GM12878 (cell line): ENCODE data around the gene HIVEP2. TPM values are rescaled to one million over a fixed set of nuclear protein-coding genes. Genes with fewer than 3 reads are reported as not detected.
A peak's percentile ranks its signal among the peaks of the same experiment; 100 is the strongest.

Experiments
- ATAC-seq: fragments of 200-7000 bp; cut with Tn5 transposase; 3 replicates; pipeline ENCODE4 v1.9.1; 2020; ENCODE audit warnings: mild to moderate bottlenecking, moderate library complexity
- BruUV-seq: library from RNA; stranded (reverse); fragments of 400-500 nt; replicated peaks from 2 replicates; lab custom pipeline; 2021; lab: Mats Ljungman, UMichigan
- CTCF ChIA-PET: fragments of 300-600 bp; sonication (Branson Sonifier 250); formaldehyde crosslinking; extraction: SDS; loops from one replicate; lab custom pipeline; 2021; ENCODE audit warnings: inconsistent platforms; lab: Yijun Ruan, JAX
- POLR2A ChIA-PET: fragments of 350-600 bp; formaldehyde crosslinking; extraction: SDS; loops from one replicate; lab custom pipeline; 2021; ENCODE audit warnings: inconsistent platforms; lab: Charles Lee
- RAD21 ChIA-PET: fragments of 300-600 bp; sonication (Branson Sonifier 250); formaldehyde crosslinking; loops from one replicate; lab custom pipeline; 2023; ENCODE audit warnings: antibody characterized with exemption; ENCODE audit not compliant: unreplicated experiment; lab: Charles Lee
- SMC1A ChIA-PET: fragments of 300-600 bp; sonication (Branson Sonifier 250); formaldehyde crosslinking; loops from one replicate; lab custom pipeline; 2023; ENCODE audit not compliant: unreplicated experiment, uncharacterized antibody; lab: Charles Lee
- DNase-seq: peaks from one replicate; pipeline ENCODE4 v3.0.0-alpha.2; 2011; ENCODE audit warnings: low read depth, low spot score
- FAIRE-seq: peaks from 3 replicates; lab custom pipeline; 2011; peaks lifted over from hg19 to GRCh38; lab: Jason Lieb, UNC
- H2AFZ ChIP-seq: 2 replicates; pipeline ENCODE4 v1.6.0; 2011; ENCODE audit warnings: low read depth, low read length, control low read depth; ENCODE audit not compliant: control insufficient read depth
- H3K27ac ChIP-seq: 2 replicates; pipeline ENCODE4 v1.5.1; 2011; ENCODE audit warnings: control low read depth; ENCODE audit not compliant: control insufficient read depth, insufficient read depth
- H3K27me3 ChIP-seq, 2 experiments: replicated peaks in 1 of 2; 2 replicates each; pipeline versions ENCODE4 v1.6.0 to v1.6.1; 2011; ENCODE audit warnings: low read length in 1 of 2; ENCODE audit not compliant: control insufficient read depth in 2 of 2, insufficient read depth in 2 of 2
- H3K36me3 ChIP-seq, 2 experiments: 2 replicates each; pipeline ENCODE4 v1.5.1; 2011; ENCODE audit warnings: low read length in 1 of 2; ENCODE audit not compliant: control insufficient read depth in 2 of 2, insufficient read depth in 2 of 2
- H3K4me1 ChIP-seq: 2 replicates; pipeline ENCODE4 v1.6.1; 2011; ENCODE audit warnings: mild to moderate bottlenecking, low read length, moderate library complexity, mixed read lengths; ENCODE audit not compliant: control insufficient read depth, insufficient read depth
- H3K4me2 ChIP-seq: 2 replicates; pipeline ENCODE4 v1.6.0; 2011; ENCODE audit warnings: control low read depth; ENCODE audit not compliant: control insufficient read depth, insufficient read depth
- H3K4me3 ChIP-seq: fragments of 200-600 bp; sonication (generic); 2 replicates; pipeline ENCODE4 v1.5.1; 2016
- H3K79me2 ChIP-seq: 2 replicates; pipeline ENCODE4 v1.6.0; 2011; ENCODE audit warnings: low read length; ENCODE audit not compliant: control insufficient read depth, insufficient read depth
- H3K9ac ChIP-seq: 2 replicates; pipeline ENCODE4 v1.8.0; 2011; ENCODE audit warnings: low read length, control low read depth, mixed read lengths; ENCODE audit not compliant: control insufficient read depth, insufficient read depth
- H3K9me3 ChIP-seq: replicated peaks from 3 replicates; pipeline ENCODE4 v1.5.1; 2011; ENCODE audit warnings: mild to moderate bottlenecking, low read length; ENCODE audit not compliant: control insufficient read depth, insufficient read depth
- H4K20me1 ChIP-seq: 2 replicates; pipeline ENCODE4 v1.6.0; 2011; ENCODE audit not compliant: control insufficient read depth, insufficient read depth
- BACH1 ChIP-seq: fragments of 450-650 bp; IDR thresholded peaks from 2 replicates; pipeline ENCODE4 v1.6.1; 2017; ENCODE audit warnings: mild to moderate bottlenecking, borderline replicate concordance
- CBFB ChIP-seq: IDR thresholded peaks from 2 replicates; pipeline ENCODE4 v1.6.1; 2016; ENCODE audit warnings: antibody characterized with exemption, low read depth
- CBX3 ChIP-seq: fragments of 200-600 bp; sonication (generic); IDR thresholded peaks from 2 replicates; pipeline ENCODE4 v1.6.1; 2016; ENCODE audit warnings: low read depth, borderline replicate concordance
- CEBPB ChIP-seq, 2 experiments: fragments of 150-350 bp in 1 of 2; IDR thresholded peaks; 2 replicates each; pipeline ENCODE4 v1.6.1; 2012 to 2014; ENCODE audit warnings: low read depth in 2 of 2, low read length in 2 of 2, borderline replicate concordance in 1 of 2, inconsistent platforms in 1 of 2
- DPF2 ChIP-seq: fragments of 450-650 bp; IDR thresholded peaks from 2 replicates; pipeline ENCODE4 v1.6.1; 2017; ENCODE audit warnings: mild to moderate bottlenecking
- E2F4 ChIP-seq: IDR thresholded peaks from 2 replicates; pipeline ENCODE4 v1.6.1; 2012; ENCODE audit warnings: low read depth, low read length, improper control_type of control experiment
- EZH2 ChIP-seq: IDR thresholded peaks from 2 replicates; pipeline ENCODE4 v1.6.1; 2012; ENCODE audit warnings: low read depth, mild to moderate bottlenecking, control low read depth, inconsistent platforms, low read length, borderline replicate concordance; ENCODE audit not compliant: control insufficient read depth
- IRF4 ChIP-seq: IDR thresholded peaks from 2 replicates; pipeline ENCODE4 v1.6.1; 2011; ENCODE audit warnings: low read depth, low read length
- MTA2 ChIP-seq: fragments of 450-650 bp; IDR thresholded peaks from 2 replicates; pipeline ENCODE4 v1.6.1; 2016; ENCODE audit warnings: low read depth, mild to moderate bottlenecking, moderate library complexity
- MXI1 ChIP-seq: fragments of 150-350 bp; IDR thresholded peaks from 2 replicates; pipeline ENCODE4 v1.6.1; 2011; ENCODE audit warnings: low read depth, mild to moderate bottlenecking, inconsistent platforms, low read length, improper control_type of control experiment
- NFIC ChIP-seq: IDR thresholded peaks from 2 replicates; pipeline ENCODE4 v1.6.1; 2012; ENCODE audit warnings: low read depth, mild to moderate bottlenecking, inconsistent platforms, low read length, moderate library complexity
- NFXL1 ChIP-seq: fragments of 450-650 bp; IDR thresholded peaks from 2 replicates; pipeline ENCODE4 v1.6.1; 2017; ENCODE audit warnings: antibody characterized with exemption, mild to moderate bottlenecking, borderline replicate concordance
- NR2C2 ChIP-seq: IDR thresholded peaks from 2 replicates; pipeline ENCODE4 v1.6.1; 2011; ENCODE audit warnings: borderline replicate concordance, low read depth; ENCODE audit not compliant: control insufficient read depth, insufficient read length
- NR2F1 ChIP-seq: fragments of 450-650 bp; conservative IDR thresholded peaks from 2 replicates; pipeline ENCODE4 v1.6.1; 2017; ENCODE audit warnings: mild to moderate bottlenecking
- POLR2AphosphoS2 ChIP-seq: IDR thresholded peaks from 2 replicates; pipeline ENCODE4 v1.6.1; 2011; ENCODE audit warnings: low read depth, mild to moderate bottlenecking, low read length, improper control_type of control experiment, moderate library complexity
- RAD21 ChIP-seq: IDR thresholded peaks from 2 replicates; pipeline ENCODE4 v1.6.1; 2011; ENCODE audit warnings: mild to moderate bottlenecking, low read depth, low read length, moderate library complexity; ENCODE audit not compliant: insufficient read depth
- SMAD1 ChIP-seq: fragments of 450-650 bp; IDR thresholded peaks from 2 replicates; pipeline ENCODE4 v1.6.1; 2018; ENCODE audit warnings: mild to moderate bottlenecking, low read depth; ENCODE audit not compliant: partially characterized antibody
- USF1 ChIP-seq: IDR thresholded peaks from 2 replicates; pipeline ENCODE4 v1.6.1; 2011; ENCODE audit warnings: borderline replicate concordance, low read depth, mild to moderate bottlenecking, moderate library complexity, mixed read lengths, low read length; ENCODE audit not compliant: insufficient read depth; ENCODE audit errors: extremely low read length
- ZNF274 ChIP-seq: IDR thresholded peaks from one replicate; pipeline ENCODE4 v1.8.0; 2011; ENCODE audit not compliant: insufficient read length, insufficient read depth
- ZNF622 ChIP-seq: fragments of 450-650 bp; IDR thresholded peaks from 2 replicates; pipeline ENCODE4 v1.6.1; 2017; ENCODE audit warnings: mild to moderate bottlenecking, inconsistent platforms
- whole genome bisulfite sequencing: methylation state at CpG from one replicate; pipeline ENCODE4 v1.1.6; 2016; ENCODE audit warnings: low lambda C conversion rate; ENCODE audit not compliant: insufficient replicate concordance, insufficient coverage; ENCODE audit errors: missing lambda C conversion rate; 5-methylcytosine and 5-hydroxymethylcytosine counted together
- in situ Hi-C: fragments of 300-500 bp; cut with MboI; formaldehyde crosslinking; loops from 9 replicates; pipeline ENCODE4 v1.14.3; 2018; ENCODE audit warnings: mixed read lengths
- intact Hi-C: fragments of 100-400 bp; cut with micrococcal nuclease; formaldehyde crosslinking; loops from one replicate; pipeline ENCODE4 v1.14.2; 2022; ENCODE audit not compliant: unreplicated experiment
- polyA plus RNA-seq, 11 experiments: library from polyadenylated mRNA; depleted of rRNA in 4 of 11; unstranded in 6 of 11; stranded (reverse) in 5 of 11; fragments of >200 nt; fragmentation: Nextera tagmentation in 4 of 11; fragmentation: Illumina TruSeq in 1 of 11; extraction: Ambion mirVana in 4 of 11; extraction: Trizol in 1 of 11; gene quantifications; 1 replicate in 1 of 11; 2 replicates in 10 of 11; pipeline versions ENCODE4 v1.2.1 to v1.2.3, GENCODE V29; 2011 to 2016; ENCODE audit warnings: inconsistent platforms in 2 of 11, missing spikeins in 2 of 11, low read depth in 1 of 11
- total RNA-seq, 4 experiments: library from RNA; depleted of rRNA in 3 of 4; stranded (reverse); fragments of >200 nt in 3 of 4; fragmentation: Illumina TruSeq in 1 of 4; extraction: Trizol in 1 of 4; gene quantifications; 2 replicates each; pipeline versions ENCODE4 v1.2.1 to v1.2.3, GENCODE V29; 2013 to 2021
- TF ChIP-seq, protein P1 (sequence below): IDR thresholded peaks from 2 replicates; pipeline ENCODE4 v1.6.1; 2012; ENCODE audit warnings: low read depth, low read length, improper control_type of control experiment

The HIVEP2 gene
- total and polyA plus RNA-seq, 10 of the 15 experiments (the other 5 are each of a cell fraction or from before 2014, with no cell fraction given), result 1.2 to 15.7 (median 10.2) TPM

DNA sequence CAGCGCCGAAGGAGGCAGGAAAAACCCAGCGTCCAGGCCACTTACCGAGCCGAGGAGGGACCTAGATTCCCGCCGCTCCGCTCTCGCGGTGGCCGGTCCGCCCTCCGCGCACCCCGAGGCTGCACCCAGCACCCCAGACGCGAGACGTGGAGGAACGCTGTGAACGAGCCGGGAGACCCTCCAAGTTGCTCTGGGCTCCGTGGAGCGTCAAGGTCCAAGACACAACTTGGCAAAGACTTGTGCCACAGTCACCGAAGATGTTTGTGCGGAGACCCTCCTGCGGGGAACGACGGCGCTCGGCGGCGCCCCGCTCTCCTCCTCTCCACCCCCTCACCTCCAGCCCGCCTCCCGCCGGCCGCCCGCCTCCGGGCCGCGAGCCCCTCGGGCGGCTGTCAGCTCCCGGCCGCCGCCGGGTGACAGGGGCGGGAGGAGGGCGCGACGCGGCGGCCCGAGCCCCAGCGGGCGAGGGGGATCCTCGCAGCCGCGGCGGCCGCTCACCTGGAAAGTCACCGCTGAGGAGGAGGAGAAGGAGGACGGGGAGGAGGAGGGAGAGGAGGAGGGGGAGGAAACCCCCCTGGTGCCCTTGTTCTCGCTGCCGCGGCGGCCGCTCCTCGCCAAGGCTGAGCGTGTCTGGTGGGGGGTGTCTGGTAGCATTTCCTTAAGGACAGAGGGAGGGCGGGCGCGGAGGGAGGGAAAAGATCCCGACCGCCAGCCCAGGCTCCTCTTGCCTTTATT is 637 bp upstream of the HIVEP2 start:
- POLR2A ChIA-PET, result interaction anchor here (0.6 to 1.6 kb wide), 10 partner anchors 10 to 147 kb away, joined by 3 to 4 read pairs (median 4); no protein-coding TSS in a partner anchor
- no TSS peak for BruUV-seq
- H3K9me3 ChIP-seq, result no peaks in the 10 kb centered on the region
- in situ Hi-C loops (no loop called here), intact Hi-C loops (loop anchor here (2.0 to 10.0 kb wide), 10 partner anchors 33 to 479 kb away; partner anchors contain the start of gene AIG1)
- FAIRE-seq, result no peak
- H3K9ac ChIP-seq, result peak overlapping the region; percentile 97
- 0 out of 4 replicates have a peak, but pooled peaks cover 0 to under 1% of the 10 kb centered on the region in 2 experiments for H3K36me3 ChIP-seq
- under 1% methylated on average over 49 of the region's 75 CpGs for WGBS
- CTCF ChIA-PET, result interaction anchor here (0.6 to 1.3 kb wide), 2 partner anchors 15 to 126 kb away, joined by 3 read pairs; no protein-coding TSS in a partner anchor
- peak overlapping the region; percentile 81 for H2AFZ ChIP-seq
- H3K27ac ChIP-seq, result peak overlapping the region; percentile 98
- RAD21 ChIA-PET, result interaction anchor here (0.7 to 2.7 kb wide), 14 partner anchors 10 to 246 kb away, joined by 3 to 22 read pairs (median 4); no protein-coding TSS in a partner anchor
- H3K4me1 ChIP-seq, result peaks cover 9% of the 10 kb centered on the region; the same call in 1 of the 2 replicates
- H3K79me2 ChIP-seq, result peaks cover 59% of the 10 kb centered on the region
- no peaks in the 10 kb centered on the region for H3K27me3 ChIP-seq
- no peak for DNase-seq
- peak overlapping the region; percentile 94 for H3K4me3 ChIP-seq
- ATAC-seq, result peak; percentile 3
- H3K4me2 ChIP-seq, result peak overlapping the region; percentile 95
- no peaks in the 10 kb centered on the region for H4K20me1 ChIP-seq
- SMC1A ChIA-PET, result interaction anchor here (0.5 to 1.6 kb wide), 6 partner anchors 60 to 121 kb away, joined by 3 to 7 read pairs (median 3); no protein-coding TSS in a partner anchor
- TF ChIP-seq CEBPB (IDR thresholded peaks at IDR 0.05; ENCODE audit: borderline replicate concordance in 1 of 2, low read depth in 2 of 2, low read length in 2 of 2), result no peak
- TF ChIP-seq USF1, result no peak
- peak; percentile 59; the same call in 1 of the 2 replicates for TF ChIP-seq BACH1
- TF ChIP-seq ZNF622, result no peak
- TF ChIP-seq IRF4, result no peak
- no peak for TF ChIP-seq ZNF274
- TF ChIP-seq MTA2, result no peak
- 0 out of 2 replicates have a peak, but pooled peaks have one; percentile 24 for TF ChIP-seq NR2F1
- no peak for TF ChIP-seq SMAD1
- no peak for TF ChIP-seq EZH2
- no peak for TF ChIP-seq RAD21
- no peak for TF ChIP-seq E2F4
- no peak for TF ChIP-seq CBFB
- TF ChIP-seq MXI1, result no peak
- peak; percentile 100 for TF ChIP-seq NFXL1
- TF ChIP-seq, protein P1, sequence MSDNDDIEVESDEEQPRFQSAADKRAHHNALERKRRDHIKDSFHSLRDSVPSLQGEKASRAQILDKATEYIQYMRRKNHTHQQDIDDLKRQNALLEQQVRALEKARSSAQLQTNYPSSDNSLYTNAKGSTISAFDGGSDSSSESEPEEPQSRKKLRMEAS, result no peak
- TF ChIP-seq POLR2AphosphoS2, result no peak
- no peak for TF ChIP-seq NFIC
- no peak for TF ChIP-seq NR2C2
- TF ChIP-seq CBX3, result no peak
- TF ChIP-seq DPF2, result peak; percentile 78
